K562 (cell line): Measurements from ENCODE around the gene ZNF488. TPM values are rescaled to one million over a fixed set of nuclear protein-coding genes. Genes with fewer than 3 reads are reported as not detected.
A peak's percentile ranks its signal among the peaks of the same experiment; 100 is the strongest.

Experiments
- E2F3 ChIP-seq: fragments of 250-450 bp; sonication (Bioruptor Pico); IDR thresholded peaks from 2 replicates; pipeline ENCODE4 v1.4.0; 2020; ENCODE audit warnings: mild to moderate bottlenecking
- HIVEP1 ChIP-seq: fragments of 250-450 bp; sonication (Bioruptor Pico); IDR thresholded peaks from 2 replicates; pipeline ENCODE4 v1.4.0; 2020; ENCODE audit warnings: mild to moderate bottlenecking
- JUN ChIP-seq, 2 experiments: sonication (generic) in 1 of 2; formaldehyde crosslinking in 1 of 2; IDR thresholded peaks; 2 replicates each; pipeline versions ENCODE4 v1.6.1 to v1.8.0; 2012 to 2022; ENCODE audit warnings: borderline replicate concordance in 2 of 2, mild to moderate bottlenecking in 2 of 2, improper control_type of control experiment in 1 of 2, low read depth in 1 of 2, low read length in 1 of 2, missing genetic modification reagents in 1 of 2
- MNT ChIP-seq, 2 experiments: fragments of 450-650 bp; conservative IDR thresholded peaks; 2 replicates each; pipeline ENCODE4 v1.6.1; 2017; ENCODE audit warnings: mild to moderate bottlenecking in 2 of 2, moderate library complexity in 2 of 2
- RREB1 ChIP-seq: fragments of 250-450 bp; sonication (Bioruptor Pico); IDR thresholded peaks from 2 replicates; pipeline ENCODE4 v1.4.0; 2020
- SIN3A ChIP-seq, 2 experiments: fragments of 150-350 bp in 1 of 2; IDR thresholded peaks; 2 replicates each; pipeline ENCODE4 v1.6.1; 2011 to 2016; ENCODE audit warnings: borderline replicate concordance in 2 of 2, low read depth in 2 of 2, low read length in 2 of 2, mild to moderate bottlenecking in 2 of 2, moderate library complexity in 2 of 2; ENCODE audit not compliant: control insufficient read depth in 1 of 2
- ZBTB17 ChIP-seq: fragments of 450-650 bp; formaldehyde crosslinking; IDR thresholded peaks from 2 replicates; pipeline ENCODE4 v1.4.0; 2020; ENCODE audit warnings: mild to moderate bottlenecking
- ZNF174 ChIP-seq: fragments of 250-450 bp; sonication (Bioruptor Pico); IDR thresholded peaks from 2 replicates; pipeline ENCODE4 v1.4.0; 2020; ENCODE audit warnings: mild to moderate bottlenecking
- ZNF436 ChIP-seq: fragments of 250-450, 450-650 bp; sonication (Bioruptor Pico); formaldehyde crosslinking; IDR thresholded peaks from 2 replicates; pipeline ENCODE4 v1.7.0; 2020; ENCODE audit warnings: mild to moderate bottlenecking
- ZNF511 ChIP-seq: sonication (generic); formaldehyde crosslinking; IDR thresholded peaks from 2 replicates; pipeline ENCODE4 v1.8.0; 2022; ENCODE audit warnings: mild to moderate bottlenecking, missing genetic modification reagents
- ZNF76 ChIP-seq: fragments of 250-450 bp; sonication (Bioruptor Pico); IDR thresholded peaks from 2 replicates; pipeline ENCODE4 v1.4.0; 2020; ENCODE audit warnings: mild to moderate bottlenecking, moderate library complexity, borderline replicate concordance
- polyA plus RNA-seq, 8 experiments: library from polyadenylated mRNA; depleted of rRNA in 4 of 8; stranded (reverse) in 5 of 8; unstranded in 3 of 8; fragments of >200 nt; fragmentation: Nextera tagmentation in 2 of 8; fragmentation: Illumina TruSeq in 1 of 8; extraction: Ambion mirVana in 2 of 8; extraction: Trizol in 1 of 8; gene quantifications; 2 replicates each; pipeline versions ENCODE4 v1.2.1 to v1.2.3, GENCODE V29; 2011 to 2014; ENCODE audit warnings: inconsistent platforms in 1 of 8, missing spikeins in 1 of 8
- total RNA-seq, 7 experiments: library from RNA; depleted of rRNA in 6 of 7; stranded (reverse); fragments of >200 nt in 6 of 7; fragmentation: Illumina TruSeq in 2 of 7; extraction: Trizol in 2 of 7; gene quantifications; 2 replicates each; pipeline versions ENCODE4 v1.2.1 to v1.2.3, GENCODE V29; 2011 to 2021; ENCODE audit warnings: low replicate concordance in 1 of 7

Gene ZNF488
- total and polyA plus RNA-seq, 9 of the 15 experiments (the other 6 are each of a cell fraction or from before 2014, with no cell fraction given): 0.03 to 0.09 (median 0.05) TPM; not detected in 3

- TF ChIP-seq ZNF436 (CRISPR knock-in tag) (no peak), ZNF174 (no peak), ZNF511 (no peak), ZNF76 (CRISPR knock-in tag) (no peak), SIN3A (IDR thresholded peaks at IDR 0.05; ENCODE audit: borderline replicate concordance in 2 of 2, control insufficient read depth in 1 of 2, low read depth in 2 of 2, low read length in 2 of 2) (no peak), ZBTB17 (no peak), JUN (IDR thresholded peaks at IDR 0.05; ENCODE audit: borderline replicate concordance, low read depth, low read length) (no peak), JUN (CRISPR knock-in tag; IDR thresholded peaks at IDR 0.05; ENCODE audit: borderline replicate concordance) (no peak), MNT (conservative IDR thresholded peaks at IDR 0.05) (0 out of 4 replicates have a peak, but pooled peaks of 1 of the 2 experiments have one; percentile 40), E2F3 (CRISPR knock-in tag) (no peak), HIVEP1 (CRISPR knock-in tag) (no peak), RREB1 (CRISPR knock-in tag) (no peak; the same call in 1 of the 2 replicates)
These were observed 61.6 kb downstream of the ZNF488 start, which contains the start of gene GDF2 (continued) for GRCh38 chr10:47322300-47323061.
